ENCODE data around the gene ALOX12B. TPM values are rescaled to one million over a fixed set of nuclear protein-coding genes. Genes with fewer than 3 reads are reported as not detected.
A peak's percentile ranks its signal among the peaks of the same experiment; 100 is the strongest.

The ALOX12B gene
- total and polyA plus RNA-seq, 2 of the 13 experiments (the other 11 are each of a cell fraction or from before 2014, with no cell fraction given) = 0.13 TPM; not detected in 1

DNA sequence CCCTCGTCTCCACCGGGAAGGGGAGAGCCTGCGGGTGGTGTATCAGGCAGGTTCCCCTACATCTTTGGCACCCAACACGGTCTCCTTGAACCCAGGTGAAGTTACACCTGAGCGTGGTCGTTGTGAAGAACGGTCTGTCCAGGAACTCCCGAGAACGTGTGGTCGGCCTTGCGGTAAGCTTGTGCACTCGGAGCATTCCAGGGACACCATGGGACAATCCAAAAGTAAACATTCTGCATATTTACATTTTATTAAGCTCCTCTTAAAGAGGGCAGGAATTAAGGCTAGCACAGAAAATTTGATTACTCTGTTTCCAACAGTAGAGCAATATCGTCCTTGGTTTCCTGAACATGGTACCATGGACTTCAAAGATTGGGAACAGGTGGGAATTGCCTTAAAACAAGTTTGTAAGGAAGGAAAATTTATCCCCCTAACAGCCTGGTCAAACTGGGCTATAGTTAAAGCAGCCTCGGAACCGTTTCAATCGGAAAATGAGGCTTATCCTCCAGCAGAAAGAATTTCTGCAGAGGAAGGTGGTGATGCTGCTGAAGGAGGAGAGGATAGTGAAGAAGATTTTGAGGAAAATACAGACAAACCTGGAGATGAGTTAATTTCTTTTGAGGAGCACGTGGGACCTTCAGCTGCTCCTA, 30.4 kb downstream of the ALOX12B start (continued):
- TF ChIP-seq CSRNP2 (CRISPR knock-in tag; conservative IDR thresholded peaks at IDR 0.05; ENCODE audit: low read depth) = 0 out of 2 replicates have a peak, but pooled peaks have one; percentile 17
- TF ChIP-seq, protein P1, sequence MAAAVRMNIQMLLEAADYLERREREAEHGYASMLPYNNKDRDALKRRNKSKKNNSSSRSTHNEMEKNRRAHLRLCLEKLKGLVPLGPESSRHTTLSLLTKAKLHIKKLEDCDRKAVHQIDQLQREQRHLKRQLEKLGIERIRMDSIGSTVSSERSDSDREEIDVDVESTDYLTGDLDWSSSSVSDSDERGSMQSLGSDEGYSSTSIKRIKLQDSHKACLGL (CRISPR knock-in tag; IDR thresholded peaks at IDR 0.05) = no peak
- TF ChIP-seq TMF1 (CRISPR knock-in tag; IDR thresholded peaks at IDR 0.05; ENCODE audit: low read depth) = peak; percentile 85
- no peak for TF ChIP-seq ATF3 (CRISPR knock-in tag; IDR thresholded peaks at IDR 0.05)
- TF ChIP-seq, protein P2, sequence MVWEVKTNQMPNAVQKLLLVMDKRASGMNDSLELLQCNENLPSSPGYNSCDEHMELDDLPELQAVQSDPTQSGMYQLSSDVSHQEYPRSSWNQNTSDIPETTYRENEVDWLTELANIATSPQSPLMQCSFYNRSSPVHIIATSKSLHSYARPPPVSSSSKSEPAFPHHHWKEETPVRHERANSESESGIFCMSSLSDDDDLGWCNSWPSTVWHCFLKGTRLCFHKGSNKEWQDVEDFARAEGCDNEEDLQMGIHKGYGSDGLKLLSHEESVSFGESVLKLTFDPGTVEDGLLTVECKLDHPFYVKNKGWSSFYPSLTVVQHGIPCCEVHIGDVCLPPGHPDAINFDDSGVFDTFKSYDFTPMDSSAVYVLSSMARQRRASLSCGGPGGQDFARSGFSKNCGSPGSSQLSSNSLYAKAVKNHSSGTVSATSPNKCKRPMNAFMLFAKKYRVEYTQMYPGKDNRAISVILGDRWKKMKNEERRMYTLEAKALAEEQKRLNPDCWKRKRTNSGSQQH (CRISPR knock-in tag; IDR thresholded peaks at IDR 0.05; ENCODE audit: low read depth) = 0 out of 2 replicates have a peak, but pooled peaks have one; percentile 26
- no peak for TF ChIP-seq ZNF879 (CRISPR knock-in tag; IDR thresholded peaks at IDR 0.05)
- peak; percentile 14; the same call in 1 of the 2 replicates for TF ChIP-seq ZNF589 (CRISPR knock-in tag; conservative IDR thresholded peaks at IDR 0.05)
- TF ChIP-seq ZNF451 (CRISPR knock-in tag; IDR thresholded peaks at IDR 0.05) = 0 out of 2 replicates have a peak, but pooled peaks have one; percentile 49
- TF ChIP-seq ZFP82 (CRISPR knock-in tag; IDR thresholded peaks at IDR 0.05; ENCODE audit: borderline replicate concordance) = no peak
- no peak for TF ChIP-seq IKZF1 (IDR thresholded peaks at IDR 0.05)
- TF ChIP-seq KLF13 (CRISPR knock-in tag; IDR thresholded peaks at IDR 0.05) = no peak
- TF ChIP-seq PREB (CRISPR knock-in tag; IDR thresholded peaks at IDR 0.05) = no peak
- TF ChIP-seq CBFB (CRISPR knock-in tag; IDR thresholded peaks at IDR 0.05) = peak; percentile 90
- 0 out of 2 replicates have a peak, but pooled peaks have one; percentile 34 for TF ChIP-seq FOXM1 (CRISPR knock-in tag; IDR thresholded peaks at IDR 0.05)
- peak; percentile 90 for TF ChIP-seq TEAD3 (CRISPR knock-in tag; optimal IDR thresholded peaks at IDR 0.05; ENCODE audit: borderline replicate concordance)
- TF ChIP-seq SKIL (CRISPR knock-in tag; IDR thresholded peaks at IDR 0.05; ENCODE audit: borderline replicate concordance) = 0 out of 2 replicates have a peak, but pooled peaks have one; percentile 7
- TF ChIP-seq HCFC1 (IDR thresholded peaks at IDR 0.05; ENCODE audit: low read depth, low read length) = no peak
- no peak for TF ChIP-seq ZNF383 (CRISPR knock-in tag; IDR thresholded peaks at IDR 0.05; ENCODE audit: borderline replicate concordance)
- TF ChIP-seq ZNF281 (CRISPR knock-in tag; IDR thresholded peaks at IDR 0.05; ENCODE audit: borderline replicate concordance) = no peak
- peak; percentile 1; the same call in 1 of the 2 replicates for TF ChIP-seq KMT2B (CRISPR knock-in tag; IDR thresholded peaks at IDR 0.05)

Data from HepG2 (cell line).